ENCODE measurements around the gene GJB6.
A peak's percentile ranks its signal among the peaks of the same experiment; 100 is the strongest.

The GJB6 gene

DNA sequence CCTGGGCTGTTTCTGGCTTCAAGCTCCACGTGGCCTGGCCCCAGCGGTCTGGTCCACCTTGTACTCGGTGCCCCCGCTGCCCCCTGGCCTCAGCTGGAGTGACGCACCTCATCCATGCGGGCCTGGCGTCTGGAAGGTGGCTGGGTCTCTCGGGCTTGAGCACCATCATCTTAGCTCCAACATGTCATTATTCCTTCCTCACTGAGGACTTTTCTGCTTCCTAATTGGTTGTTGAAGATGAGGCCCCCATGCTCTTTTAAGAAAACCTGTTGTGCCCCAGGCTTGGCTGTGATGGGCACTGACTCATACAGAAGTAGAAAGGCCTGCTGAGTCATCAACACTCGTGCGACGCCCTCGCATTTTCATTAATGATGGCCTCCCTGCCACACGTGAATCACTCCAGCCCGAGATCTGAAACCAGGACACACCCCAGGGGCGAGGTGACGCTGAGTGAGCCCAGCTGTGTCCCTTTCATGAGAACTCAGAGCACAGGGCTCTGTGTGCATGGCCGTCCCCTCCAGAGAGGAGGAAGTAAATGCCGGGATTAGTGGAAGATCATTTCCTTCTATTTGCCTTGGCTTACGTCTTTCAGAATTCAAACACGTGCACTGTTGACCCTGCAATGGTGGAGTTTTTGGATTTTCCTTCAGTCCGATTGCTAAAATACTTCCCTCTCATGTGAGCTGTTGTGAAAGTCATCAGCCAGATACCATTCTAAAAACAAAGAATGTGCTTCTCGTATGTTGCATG is 57.3 kb downstream of the GJB6 start:
- Histone ChIP-seq H3K9me3 (no peaks in the 10 kb centered on the region), H3K36me3 (no peaks in the 10 kb centered on the region), H3K4me1 (peaks cover 0 to 8% (median 3%) of the 10 kb centered on the region in 4 donors), H3K4me3 (peak overlapping the region in 1 of 2 donors; percentile 18), H3K27me3 (peaks cover 0 to 48% of the 10 kb centered on the region in 2 donors), H3K27ac (no peak overlapping the region)
- no peak for TF ChIP-seq CTCF (IDR thresholded peaks at IDR 0.05)
- peak; percentile 82 to 85 for DNase-seq
- intact Hi-C loops (cut with DNase I; ENCODE audit: low total_unique reads) = no loop called here

DNA sequence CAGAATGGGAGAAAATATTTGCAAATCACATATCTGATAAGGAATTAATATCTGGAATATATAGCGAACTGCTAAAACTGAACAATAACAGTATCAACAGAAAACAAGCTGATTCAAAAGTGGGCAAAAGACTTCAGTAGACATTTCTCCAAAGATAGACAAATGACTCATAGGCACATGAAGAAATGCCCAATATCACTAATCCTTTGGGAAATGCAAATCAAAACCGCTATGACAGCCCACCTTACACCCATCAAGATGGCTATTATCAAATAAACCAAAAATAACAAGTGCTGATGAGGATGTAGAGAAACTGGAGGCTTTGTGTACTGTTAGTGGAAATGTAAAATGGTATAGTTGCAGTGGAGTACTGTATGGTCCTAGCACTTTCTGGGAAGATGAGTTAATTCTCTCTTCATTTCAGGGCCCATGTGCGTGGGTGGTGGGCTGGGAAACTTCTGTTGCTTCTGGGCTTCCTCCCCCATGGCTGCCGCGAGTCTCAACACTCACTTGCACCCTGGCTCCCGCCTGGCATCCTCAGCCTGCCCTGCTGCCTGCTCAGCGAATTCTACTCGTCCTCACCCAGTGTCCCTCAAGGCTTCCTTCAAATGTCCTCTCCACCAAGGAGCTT is 58.9 kb downstream of the GJB6 start:
- peaks cover 0 to 8% (median 3%) of the 10 kb centered on the region in 4 donors for H3K4me1 ChIP-seq
- intact Hi-C loops (cut with DNase I; ENCODE audit: low total_unique reads) = no loop called here
- TF ChIP-seq CTCF (IDR thresholded peaks at IDR 0.05) = no peak
- H3K9me3 ChIP-seq = no peaks in the 10 kb centered on the region
- H3K4me3 ChIP-seq = no peak overlapping the region
- H3K27ac ChIP-seq = no peak overlapping the region
- H3K27me3 ChIP-seq = peaks cover 0 to 47% of the 10 kb centered on the region in 2 donors
- no peak for DNase-seq
- no peaks in the 10 kb centered on the region for H3K36me3 ChIP-seq

All from tibial artery (tissue), 4 donors.